Measurements from ENCODE around the gene FILIP1L.

DNA sequence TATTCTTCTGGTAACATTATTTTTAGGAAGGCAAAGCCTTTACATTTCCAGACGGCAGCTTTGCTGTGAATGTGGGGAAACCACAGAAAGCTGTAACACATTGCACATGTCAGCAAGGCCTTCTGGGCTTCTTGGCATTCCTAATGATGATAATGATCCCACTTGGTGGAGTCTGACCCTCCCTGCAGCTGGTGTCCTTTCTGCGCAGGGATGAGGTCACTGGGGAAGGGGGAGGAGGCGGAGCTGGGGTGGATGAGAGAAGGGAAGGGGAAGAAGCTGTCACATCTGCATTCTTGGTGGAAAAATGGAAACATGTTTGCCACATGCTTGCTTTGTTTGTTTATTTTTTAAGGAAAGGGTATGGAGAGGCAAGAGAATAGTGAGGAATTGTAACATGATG is 68.6 kb downstream of the FILIP1L start:
- TF ChIP-seq CTCF (optimal IDR thresholded peaks at IDR 0.05 in 1 of 3, IDR thresholded peaks at IDR 0.05 in 1 of 3, conservative IDR thresholded peaks at IDR 0.05 in 1 of 3; ENCODE audit: extremely low read depth in 1 of 3, insufficient read depth in 2 of 3, low read length in 3 of 3) (no peak), EZH2 (IDR thresholded peaks at IDR 0.05; ENCODE audit: low read length) (no peak)

All from keratinocyte (primary cell).